H9 (cell line): ENCODE results near the gene MYO18B. TPM values are rescaled to one million over a fixed set of nuclear protein-coding genes. Genes with fewer than 3 reads are reported as not detected.

Experiments
- DNase-seq: peaks from one replicate; pipeline ENCODE4 v3.0.0-alpha.2; 2017
- H2AFZ ChIP-seq: one replicate; pipeline ENCODE4 v1.6.1; 2013; ENCODE audit warnings: mild to moderate bottlenecking, low read length, control low read depth, moderate library complexity
- H2AK5ac ChIP-seq: 2 replicates; pipeline ENCODE4 v1.6.1; 2013; ENCODE audit warnings: low read length, control low read depth, mixed read lengths; ENCODE audit not compliant: insufficient read length
- H2BK120ac ChIP-seq: one replicate; pipeline ENCODE4 v1.6.1; 2013; ENCODE audit warnings: low read depth, mild to moderate bottlenecking, low read length, control low read depth, inconsistent platforms; ENCODE audit not compliant: poor library complexity, severe bottlenecking
- H2BK12ac ChIP-seq: 2 replicates; pipeline ENCODE4 v1.6.1; 2013; ENCODE audit warnings: low read length, control low read depth, mixed read lengths, low read depth; ENCODE audit not compliant: insufficient read length
- H2BK15ac ChIP-seq: 2 replicates; pipeline ENCODE4 v1.6.1; 2013; ENCODE audit warnings: low read depth, low read length, control low read depth
- H2BK20ac ChIP-seq: one replicate; pipeline ENCODE4 v1.6.1; 2013; ENCODE audit warnings: low read depth, mild to moderate bottlenecking, low read length, control low read depth, inconsistent platforms; ENCODE audit not compliant: poor library complexity, severe bottlenecking
- H2BK5ac ChIP-seq: 2 replicates; pipeline ENCODE4 v1.6.1; 2013; ENCODE audit warnings: low read length, control low read depth, mixed read lengths; ENCODE audit not compliant: insufficient read length
- H3K14ac ChIP-seq: 2 replicates; pipeline ENCODE4 v1.6.1; 2013; ENCODE audit warnings: low read length, control low read depth; ENCODE audit not compliant: insufficient read depth
- H3K18ac ChIP-seq: 2 replicates; pipeline ENCODE4 v1.6.1; 2013; ENCODE audit warnings: low read depth, mild to moderate bottlenecking, mixed read lengths, low read length, control low read depth; ENCODE audit not compliant: insufficient read length
- H3K23ac ChIP-seq: 2 replicates; pipeline ENCODE4 v1.6.1; 2013; ENCODE audit warnings: low read length, control low read depth, mixed read lengths, low read depth; ENCODE audit not compliant: insufficient read length
- H3K23me2 ChIP-seq: 2 replicates; pipeline ENCODE4 v1.6.1; 2013; ENCODE audit warnings: low read depth, mild to moderate bottlenecking, mixed read lengths, low read length, control low read depth; ENCODE audit not compliant: insufficient read length, poor library complexity, severe bottlenecking
- H3K27ac ChIP-seq: 2 replicates; pipeline ENCODE4 v1.5.1; 2013; ENCODE audit warnings: low read length, control low read depth, mixed read lengths, low read depth; ENCODE audit not compliant: insufficient read length
- H3K27me3 ChIP-seq: 2 replicates; pipeline ENCODE4 v1.6.1; 2013; ENCODE audit warnings: low read length, control low read depth, inconsistent platforms; ENCODE audit not compliant: insufficient read depth
- H3K4ac ChIP-seq: 2 replicates; pipeline ENCODE4 v1.6.1; 2013; ENCODE audit warnings: low read depth, mild to moderate bottlenecking, control low read depth, inconsistent platforms, low read length, moderate library complexity
- H3K4me1 ChIP-seq: 2 replicates; pipeline ENCODE4 v1.6.1; 2013; ENCODE audit warnings: low read length, control low read depth, inconsistent platforms; ENCODE audit not compliant: insufficient read depth
- H3K4me2 ChIP-seq: 2 replicates; pipeline ENCODE4 v1.6.1; 2013; ENCODE audit warnings: low read length, control low read depth, mixed read lengths; ENCODE audit not compliant: insufficient read length, insufficient read depth
- H3K56ac ChIP-seq: 2 replicates; pipeline ENCODE4 v1.6.1; 2013; ENCODE audit warnings: low read depth, mild to moderate bottlenecking, mixed read lengths, low read length, control low read depth; ENCODE audit not compliant: insufficient read length
- H3K79me1 ChIP-seq: 2 replicates; pipeline ENCODE4 v1.6.1; 2013; ENCODE audit warnings: low read depth, mild to moderate bottlenecking, moderate library complexity, low read length, control low read depth, inconsistent platforms; ENCODE audit not compliant: insufficient read depth, poor library complexity, severe bottlenecking
- H3K79me2 ChIP-seq: 2 replicates; pipeline ENCODE4 v1.6.1; 2013; ENCODE audit warnings: low read length, control low read depth, inconsistent platforms; ENCODE audit not compliant: insufficient read depth
- H3K9ac ChIP-seq: 2 replicates; pipeline ENCODE4 v1.6.1; 2013; ENCODE audit warnings: low read length, control low read depth, mixed read lengths; ENCODE audit not compliant: insufficient read length; ENCODE audit errors: extremely low read depth
- H3K9me3 ChIP-seq: one replicate; pipeline ENCODE4 v1.6.1; 2013; ENCODE audit warnings: low read depth, low read length, inconsistent platforms; ENCODE audit not compliant: control insufficient read depth
- H3T11ph ChIP-seq: one replicate; pipeline ENCODE4 v1.6.1; 2013; ENCODE audit warnings: mild to moderate bottlenecking, low read length, control low read depth, inconsistent platforms
- H4K20me1 ChIP-seq: one replicate; pipeline ENCODE4 v1.6.1; 2013; ENCODE audit not compliant: control insufficient read depth, insufficient read length, insufficient read depth
- H4K5ac ChIP-seq: 2 replicates; pipeline ENCODE4 v1.6.1; 2013; ENCODE audit warnings: low read depth, mild to moderate bottlenecking, mixed read lengths, low read length, control low read depth; ENCODE audit not compliant: insufficient read length
- H4K8ac ChIP-seq: replicated peaks from 2 replicates; pipeline ENCODE4 v1.6.1; 2013; ENCODE audit warnings: low read length, control low read depth, mixed read lengths, low read depth; ENCODE audit not compliant: insufficient read length
- H4K91ac ChIP-seq: 2 replicates; pipeline ENCODE4 v1.6.1; 2013; ENCODE audit warnings: low read depth, mild to moderate bottlenecking, moderate library complexity, mixed read lengths, low read length, control low read depth; ENCODE audit not compliant: insufficient read length
- H3K27ac Mint-ChIP-seq, 3 experiments: 2 replicates in 2 of 3; 3 replicates in 1 of 3; pipeline ENCODE4 v1.8.0; 2020 to 2021; ENCODE audit warnings: mixed read lengths in 3 of 3, mild to moderate bottlenecking in 1 of 3, moderate library complexity in 1 of 3
- H3K27me3 Mint-ChIP-seq: 2 replicates; pipeline ENCODE4 v1.8.0; 2021; ENCODE audit warnings: low read depth, mild to moderate bottlenecking, moderate library complexity, mixed read lengths
- H3K36me3 Mint-ChIP-seq, 3 experiments: 2 replicates in 2 of 3; 3 replicates in 1 of 3; pipeline ENCODE4 v1.8.0; 2020 to 2021; ENCODE audit warnings: low read depth in 3 of 3, mixed read lengths in 3 of 3; ENCODE audit not compliant: insufficient read depth in 1 of 3
- H3K4me1 Mint-ChIP-seq, 2 experiments: 2 replicates each; pipeline ENCODE4 v1.8.0; 2020; ENCODE audit warnings: mixed read lengths in 2 of 2
- H3K4me3 Mint-ChIP-seq, 2 experiments: 2 replicates in 1 of 2; 3 replicates in 1 of 2; pipeline ENCODE4 v1.8.0; 2020 to 2021; ENCODE audit warnings: mild to moderate bottlenecking in 2 of 2, mixed read lengths in 2 of 2, moderate library complexity in 1 of 2
- H3K9me3 Mint-ChIP-seq, 2 experiments: 2 replicates in 1 of 2; 3 replicates in 1 of 2; pipeline ENCODE4 v1.8.0; 2020; ENCODE audit warnings: mild to moderate bottlenecking in 2 of 2, mixed read lengths in 2 of 2, moderate library complexity in 1 of 2
- CTCF ChIP-seq: fragments of 200-600 bp; sonication (generic); conservative IDR thresholded peaks from 3 replicates; pipeline ENCODE4 v1.8.0; 2021; ENCODE audit warnings: antibody characterized with exemption, mild to moderate bottlenecking
- WGBS: extraction: QIAGEN DNeasy Blood & Tissue Kit; methylation state at CpG from one replicate; pipeline ENCODE4 v1.1.7; 2013; ENCODE audit warnings: missing lambda C conversion rate, low lambda C conversion rate, mixed read lengths; ENCODE audit not compliant: insufficient read length; ENCODE audit errors: extremely low coverage; 5-methylcytosine and 5-hydroxymethylcytosine counted together
- total RNA-seq: library from RNA; stranded (reverse); gene quantifications from 2 replicates; pipeline ENCODE4 v1.2.1, GENCODE V29; 2021

Gene MYO18B
- total RNA-seq, 1 experiment from 2014 or later = 0.46 TPM

- no peak overlapping the region for H3K56ac ChIP-seq
- H3K9me3 Mint-ChIP-seq = no peaks in the 10 kb centered on the region; a peak in 2 of 5 replicates
- no peaks in the 10 kb centered on the region for H3K79me1 ChIP-seq
- H3T11ph ChIP-seq = no peak overlapping the region
- no peak for DNase-seq
- H4K5ac ChIP-seq = no peak overlapping the region
- H3K79me2 ChIP-seq = no peaks in the 10 kb centered on the region
- H2BK12ac ChIP-seq = no peak overlapping the region
- H2AK5ac ChIP-seq = no peak overlapping the region
- H2BK15ac ChIP-seq = no peak overlapping the region; the same call in 1 of the 2 replicates
- H2BK5ac ChIP-seq = no peak overlapping the region
- no peak overlapping the region for H3K23ac ChIP-seq
- no peak overlapping the region for H4K8ac ChIP-seq
- no peak overlapping the region for H3K9ac ChIP-seq
- H2BK120ac ChIP-seq = no peak overlapping the region
- no peaks in the 10 kb centered on the region for H3K36me3 Mint-ChIP-seq
- H4K20me1 ChIP-seq = no peaks in the 10 kb centered on the region
- H3K23me2 ChIP-seq = no peaks in the 10 kb centered on the region
- H3K27me3 Mint-ChIP-seq = peaks cover 3% of the 10 kb centered on the region
- no peak overlapping the region for H3K14ac ChIP-seq
- H3K4me1 Mint-ChIP-seq = peaks cover 11 to 13% of the 10 kb centered on the region in 2 experiments
- H3K27ac ChIP-seq = no peak overlapping the region
- no peak for TF ChIP-seq CTCF
- no CpG with 5 or more reads among the region's 8 CpGs for WGBS
- H3K4me1 ChIP-seq = no peaks in the 10 kb centered on the region; the same call in 1 of the 2 replicates
- no peak overlapping the region for H3K4me3 Mint-ChIP-seq
- H3K9me3 ChIP-seq = no peaks in the 10 kb centered on the region
- H2AFZ ChIP-seq = no peak overlapping the region
- no peak overlapping the region for H2BK20ac ChIP-seq
- H3K18ac ChIP-seq = no peak overlapping the region
- no peak overlapping the region for H4K91ac ChIP-seq
- no peak overlapping the region for H3K27ac Mint-ChIP-seq
- H3K27me3 ChIP-seq = no peaks in the 10 kb centered on the region
- no peak overlapping the region for H3K4ac ChIP-seq
- H3K4me2 ChIP-seq = no peak overlapping the region
These were observed 249.0 kb downstream of the MYO18B start for GRCh38 chr22:25990940-25991339.
